Measurements from ENCODE around the gene WFDC5.

The WFDC5 gene

DNA sequence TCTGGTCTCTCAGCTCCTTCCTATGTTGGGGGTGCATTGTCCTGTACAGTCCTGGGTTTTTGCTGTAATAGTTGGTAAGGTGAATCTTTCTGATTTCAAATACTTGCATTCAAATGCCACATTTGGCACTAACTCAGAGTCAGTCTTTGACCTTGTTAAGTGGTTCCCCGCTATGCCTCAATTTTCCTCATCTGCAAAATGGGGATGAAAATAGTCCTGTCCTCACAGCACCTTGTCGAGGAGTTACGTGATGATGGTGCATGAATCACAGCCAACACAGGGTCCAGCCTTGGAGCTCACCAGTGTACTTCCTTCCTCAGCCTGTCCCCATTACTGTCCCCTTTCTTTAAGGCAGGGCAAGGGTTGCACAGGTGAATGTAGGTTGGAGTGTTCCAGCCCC, 1.1 kb downstream of the WFDC5 start:
- DNase-seq = no peak

GRCh38 chr20:45112754-45113153, 2.2 kb downstream of the WFDC5 start:
- no peak for DNase-seq

GRCh38 chr20:45111799-45112471, 3.0 kb downstream of the WFDC5 start:
- no peak for DNase-seq

GRCh38 chr20:45111285-45111684, 3.7 kb downstream of the WFDC5 start:
- no peak for DNase-seq

DNA sequence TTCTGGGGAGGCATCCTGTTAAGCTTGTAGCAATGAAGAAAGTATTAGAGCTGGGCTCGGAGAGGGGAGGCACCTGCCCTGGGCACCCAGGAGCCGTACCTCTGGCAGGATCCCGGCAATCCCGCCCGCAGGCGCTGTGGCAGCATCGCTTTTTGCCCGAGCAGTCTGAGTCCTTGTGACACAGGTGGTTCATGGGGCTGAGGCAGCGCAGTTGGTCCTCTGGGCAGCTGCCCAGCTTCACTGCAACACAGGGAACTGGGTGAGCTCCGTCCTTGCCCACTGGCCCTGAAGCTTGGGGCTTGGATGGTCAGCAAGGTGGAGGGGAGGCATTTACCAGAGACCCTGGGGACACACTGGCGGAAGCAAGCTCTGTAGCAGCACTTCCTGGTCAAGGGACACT, 4.7 kb downstream of the WFDC5 start:
- no peak for DNase-seq

GRCh38 chr20:45109634-45110033, 5.3 kb downstream of the WFDC5 start:
- no peak for DNase-seq

- DNase-seq = no peak
Observed at GRCh38 chr20:45105317-45105716, 9.7 kb downstream of the WFDC5 start.

DNA sequence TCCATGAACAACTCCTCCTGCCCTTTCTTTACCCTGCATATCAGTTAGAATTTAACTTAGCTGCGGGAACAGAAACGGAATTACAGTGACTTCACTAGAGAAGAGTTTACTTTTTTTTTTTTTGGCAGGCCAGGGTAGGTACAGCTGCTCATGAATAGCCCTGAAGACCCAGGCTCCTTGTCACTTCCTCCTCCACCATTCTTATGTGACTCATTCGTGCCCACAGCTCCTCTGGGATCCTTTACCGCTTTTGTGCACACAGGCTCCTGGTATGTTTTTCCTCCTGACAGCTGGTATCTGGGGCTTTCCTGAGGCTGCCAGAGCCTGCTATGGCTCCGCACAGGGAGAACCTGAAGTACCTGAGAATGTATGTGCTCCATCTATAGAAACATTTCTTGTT, 10.2 kb downstream of the WFDC5 start:
- DNase-seq = no peak

DNA sequence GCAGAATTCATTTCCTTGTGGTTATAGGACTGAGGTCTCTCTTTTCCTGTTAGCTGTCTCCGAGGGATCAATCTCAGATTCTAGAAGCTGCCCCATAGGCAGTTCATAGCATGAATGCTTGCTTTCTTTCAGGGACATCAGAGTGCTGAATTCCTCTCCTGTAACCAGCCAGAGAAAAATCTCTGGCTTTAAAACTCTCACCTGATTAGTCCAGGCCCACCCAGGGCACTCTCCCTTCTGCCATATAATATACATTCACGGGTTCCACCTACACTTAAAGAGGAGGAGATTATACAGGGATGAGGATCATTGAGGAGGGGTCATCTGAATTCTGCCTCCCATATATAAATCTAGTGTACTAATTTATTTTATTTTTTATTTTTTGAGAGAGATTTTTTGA, 11.9 kb downstream of the WFDC5 start:
- no peak for DNase-seq

DNA sequence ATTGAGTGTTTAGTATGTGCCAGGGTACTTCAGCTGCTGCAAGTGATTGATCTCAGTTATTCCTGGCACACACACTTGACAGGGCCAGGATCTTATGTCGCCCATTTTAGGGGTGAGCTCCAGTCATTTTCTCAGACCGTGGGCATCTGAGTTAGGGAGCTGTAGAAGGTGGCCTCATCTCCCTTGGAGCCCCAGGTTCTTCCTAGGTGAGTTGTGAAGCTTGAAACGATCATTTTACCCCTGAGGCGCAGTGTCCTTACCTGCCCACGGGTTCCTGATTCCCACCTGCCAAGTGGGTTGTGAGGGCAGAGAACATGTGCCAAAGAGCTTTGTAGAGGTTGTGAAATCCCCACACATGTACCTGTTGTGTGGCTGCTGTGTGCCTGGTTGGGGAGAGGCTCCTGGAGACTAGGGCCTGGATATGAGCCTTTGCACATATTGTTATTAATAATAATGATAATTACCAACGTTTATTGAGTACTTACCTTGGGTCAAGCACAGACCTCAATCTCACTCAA, 13.6 kb downstream of the WFDC5 start:
- DNase-seq = no peak

- DNase-seq = no peak
Observed at GRCh38 chr20:45100563-45101245, 14.3 kb downstream of the WFDC5 start, which contains the start of gene KCNS1. KCNS1 (minus strand) TSS chr20:45101127; CDS start chr20:45099236, 1,891 bp downstream.

- no peak for DNase-seq
Observed at GRCh38 chr20:45098103-45098773, 16.7 kb downstream of the WFDC5 start.

DNA sequence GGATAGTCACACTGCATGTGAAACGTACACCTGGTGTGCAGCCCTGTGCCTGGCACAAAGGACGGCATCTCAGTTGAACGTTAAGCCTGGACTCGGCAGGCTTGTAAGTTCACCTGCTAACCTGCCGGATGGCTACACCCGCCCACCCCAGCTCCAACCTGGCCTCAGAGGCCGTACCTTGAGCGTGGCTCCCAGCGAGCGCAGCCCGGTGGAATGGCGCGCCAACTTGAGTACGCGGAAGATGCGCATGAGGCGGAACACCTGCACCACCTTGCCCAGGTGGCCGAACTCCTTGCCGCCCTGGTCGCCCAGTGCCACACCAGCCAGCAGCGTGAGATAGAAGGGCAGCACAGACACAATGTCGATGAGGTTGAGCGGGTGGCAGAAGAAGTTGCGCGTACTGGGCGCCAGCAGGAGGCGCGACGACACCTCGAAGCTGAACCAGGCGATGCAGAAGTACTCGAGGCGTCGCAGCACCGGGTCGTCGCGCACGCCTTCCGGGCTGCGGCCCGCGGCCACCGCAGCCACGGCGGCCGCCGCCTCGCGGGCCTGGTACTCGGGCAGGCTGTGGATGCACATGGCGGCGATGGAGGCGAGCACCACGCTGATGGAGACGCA, 17.4 kb downstream of the WFDC5 start:
- no peak for DNase-seq

GRCh38 chr20:45096781-45097180, 18.2 kb downstream of the WFDC5 start:
- DNase-seq = no peak

GRCh38 chr20:45095805-45096238, 19.2 kb downstream of the WFDC5 start:
- peak; percentile 42 for DNase-seq

GRCh38 chr20:45094864-45095574, 20.0 kb downstream of the WFDC5 start:
- DNase-seq = no peak

GRCh38 chr20:45094201-45094600, 20.8 kb downstream of the WFDC5 start:
- no peak for DNase-seq

GRCh38 chr20:45092898-45093297, 22.1 kb downstream of the WFDC5 start:
- DNase-seq = no peak

DNA sequence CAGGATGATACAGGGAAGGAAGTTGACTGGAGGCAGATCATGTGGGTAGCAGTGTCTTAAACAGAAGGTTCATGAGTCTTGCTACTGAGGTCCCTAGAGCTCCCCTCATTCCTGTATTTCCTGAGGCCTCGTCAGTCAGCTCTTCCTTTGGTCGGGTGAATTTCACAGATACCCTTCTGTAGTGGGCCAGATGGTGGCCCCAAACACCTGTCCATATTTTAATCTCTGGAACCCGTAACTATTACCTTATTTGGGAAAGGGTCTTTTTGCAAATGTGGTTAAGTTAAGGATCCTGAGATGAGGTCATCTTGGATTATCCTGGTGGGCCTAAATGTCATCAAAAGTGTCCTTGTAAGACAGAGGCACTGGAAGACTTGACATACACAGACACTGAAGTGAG, 23.6 kb downstream of the WFDC5 start:
- DNase-seq = no peak

GRCh38 chr20:45090481-45090880, 24.5 kb downstream of the WFDC5 start:
- no peak for DNase-seq

DNA sequence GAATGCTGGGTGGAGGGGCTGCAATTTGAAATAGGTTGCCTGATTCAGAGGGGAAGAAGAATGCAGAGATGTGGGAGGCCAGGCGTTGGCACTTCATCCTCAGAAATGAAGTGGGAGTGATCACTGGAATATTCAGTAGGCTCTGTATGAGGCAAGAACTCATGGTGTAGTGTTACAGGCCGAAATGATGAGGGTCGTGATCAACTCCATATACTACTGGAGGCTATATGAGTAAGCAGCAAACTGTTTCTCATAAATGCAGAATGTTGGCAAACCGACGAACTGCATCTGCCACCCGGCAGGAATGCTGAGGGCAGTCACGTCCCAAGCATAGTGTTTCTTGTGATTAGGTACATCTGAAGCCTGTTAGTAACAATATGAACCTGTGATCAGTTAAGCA, 26.7 kb downstream of the WFDC5 start:
- no peak for DNase-seq

DNA sequence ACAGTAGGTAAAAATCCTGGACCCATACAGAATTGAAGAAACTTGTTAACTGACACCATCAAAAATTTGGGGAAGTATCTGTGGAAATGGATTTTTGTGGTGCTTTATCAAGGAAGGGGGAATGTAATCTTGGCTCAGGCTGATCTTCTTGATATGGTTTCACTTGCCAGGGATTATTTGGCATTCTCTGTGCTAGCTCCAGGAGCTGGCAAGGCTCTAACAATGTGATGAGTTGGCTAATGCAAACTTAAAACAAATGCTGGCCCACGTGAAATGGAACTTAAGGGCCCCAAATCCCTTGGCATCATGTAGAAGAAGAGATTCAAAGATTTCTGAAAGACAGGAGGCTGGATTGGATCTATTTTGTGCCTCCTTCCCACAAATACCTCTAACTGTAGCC, 27.2 kb downstream of the WFDC5 start:
- no peak for DNase-seq

Measured in NCI-H1436 (cell line).